IPS-18a (cell line): ENCODE measurements around the gene ACSF3.

Experiments used
- H3K27ac ChIP-seq: one replicate; pipeline ENCODE4 v1.5.1; 2013; ENCODE audit warnings: low read length
- H3K27me3 ChIP-seq: one replicate; pipeline ENCODE4 v1.6.1; 2013; ENCODE audit warnings: mild to moderate bottlenecking, low read length; ENCODE audit not compliant: control insufficient read depth, insufficient read depth
- H3K36me3 ChIP-seq: one replicate; pipeline ENCODE4 v1.6.1; 2013; ENCODE audit warnings: low read depth, low read length; ENCODE audit not compliant: control insufficient read depth
- H3K4me1 ChIP-seq: one replicate; pipeline ENCODE4 v1.6.1; 2013; ENCODE audit warnings: low read depth, low read length; ENCODE audit not compliant: control insufficient read depth
- H3K4me3 ChIP-seq: one replicate; pipeline ENCODE4 v1.5.1; 2013; ENCODE audit warnings: low read length
- H3K9ac ChIP-seq: one replicate; pipeline ENCODE4 v1.6.1; 2013; ENCODE audit warnings: mild to moderate bottlenecking, low read length, moderate library complexity
- H3K9me3 ChIP-seq: one replicate; pipeline ENCODE4 v1.6.1; 2013; ENCODE audit warnings: low read depth, low read length; ENCODE audit not compliant: control insufficient read depth

The ACSF3 gene

GRCh38 chr16:89118361-89119165, 24.9 kb downstream of the ACSF3 start:
- no peak overlapping the region for H3K9ac ChIP-seq
- peaks cover 37% of the 10 kb centered on the region for H3K36me3 ChIP-seq

DNA sequence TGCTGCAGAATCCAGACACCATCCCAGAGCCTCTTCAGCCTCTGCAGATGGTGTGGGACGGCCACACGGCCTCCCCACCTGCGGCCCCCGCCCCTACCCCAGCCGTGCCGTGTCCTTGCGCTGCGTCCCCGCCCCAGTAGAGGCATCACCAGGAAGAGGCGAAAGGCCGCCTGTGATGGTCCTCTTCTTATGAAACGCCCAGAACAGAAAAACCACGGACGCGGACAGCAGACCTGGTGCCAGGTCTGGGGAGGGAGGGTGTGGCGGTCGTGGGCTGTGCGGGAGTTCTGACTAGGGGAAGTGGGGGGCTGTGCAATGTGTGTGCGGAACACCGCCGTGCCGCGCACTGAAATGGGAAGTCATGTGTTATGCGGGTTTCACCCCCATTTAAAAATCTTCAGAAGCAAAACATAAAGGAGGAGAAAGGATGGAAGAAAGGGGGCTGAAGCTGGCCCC, 25.5 kb downstream of the ACSF3 start:
- Histone ChIP-seq H3K27ac (no peak overlapping the region), H3K9me3 (no peaks in the 10 kb centered on the region), H3K27me3 (no peaks in the 10 kb centered on the region), H3K36me3 (peaks cover 32% of the 10 kb centered on the region), H3K9ac (no peak overlapping the region), H3K4me3 (no peak overlapping the region), H3K4me1 (peaks cover 4% of the 10 kb centered on the region)

More at GRCh38 chr16:89118361-89119165, 24.9 kb downstream of the ACSF3 start:
- peaks cover 4% of the 10 kb centered on the region for H3K4me1 ChIP-seq
- no peaks in the 10 kb centered on the region for H3K27me3 ChIP-seq
- H3K27ac ChIP-seq: no peak overlapping the region
- H3K4me3 ChIP-seq: no peak overlapping the region
- H3K9me3 ChIP-seq: no peaks in the 10 kb centered on the region

DNA sequence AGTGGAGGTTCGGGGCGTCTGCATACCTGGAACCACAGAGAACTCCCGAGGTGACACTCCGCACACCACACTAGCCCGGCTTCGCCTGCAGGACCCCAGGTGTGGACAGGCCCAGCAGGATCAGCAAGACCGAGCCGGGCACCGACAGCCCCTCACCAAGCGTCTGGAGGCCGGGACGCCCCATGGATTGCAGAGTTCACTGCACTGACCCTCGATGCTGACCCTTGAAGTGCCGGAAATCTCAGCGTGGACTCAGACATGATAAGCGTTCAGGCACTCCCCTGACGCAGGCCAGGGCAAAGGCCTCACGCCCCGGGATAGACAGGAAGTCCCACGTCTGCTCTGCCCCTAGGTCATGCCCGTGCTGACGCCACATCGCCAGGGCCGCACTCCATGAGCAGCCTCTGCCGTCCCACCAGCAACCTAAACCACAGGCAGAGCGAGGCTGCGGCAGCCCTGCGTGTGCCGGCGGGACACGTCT, 26.0 kb downstream of the ACSF3 start:
- H3K27ac ChIP-seq: no peak overlapping the region
- peaks cover 27% of the 10 kb centered on the region for H3K36me3 ChIP-seq
- H3K9ac ChIP-seq: no peak overlapping the region
- H3K27me3 ChIP-seq: no peaks in the 10 kb centered on the region
- H3K9me3 ChIP-seq: no peaks in the 10 kb centered on the region
- H3K4me1 ChIP-seq: peaks cover 4% of the 10 kb centered on the region
- no peak overlapping the region for H3K4me3 ChIP-seq

GRCh38 chr16:89120281-89120680, 26.6 kb downstream of the ACSF3 start:
- Histone ChIP-seq H3K4me1 (peaks cover 4% of the 10 kb centered on the region), H3K9me3 (no peaks in the 10 kb centered on the region), H3K27ac (no peak overlapping the region), H3K4me3 (no peak overlapping the region), H3K9ac (no peak overlapping the region), H3K27me3 (no peaks in the 10 kb centered on the region), H3K36me3 (peaks cover 27% of the 10 kb centered on the region)

GRCh38 chr16:89120921-89121351, 27.3 kb downstream of the ACSF3 start:
- H3K4me3 ChIP-seq: no peak overlapping the region
- H3K27ac ChIP-seq: no peak overlapping the region
- H3K27me3 ChIP-seq: no peaks in the 10 kb centered on the region
- no peak overlapping the region for H3K9ac ChIP-seq
- peaks cover 25% of the 10 kb centered on the region for H3K36me3 ChIP-seq
- H3K9me3 ChIP-seq: no peaks in the 10 kb centered on the region
- peaks cover 4% of the 10 kb centered on the region for H3K4me1 ChIP-seq

DNA sequence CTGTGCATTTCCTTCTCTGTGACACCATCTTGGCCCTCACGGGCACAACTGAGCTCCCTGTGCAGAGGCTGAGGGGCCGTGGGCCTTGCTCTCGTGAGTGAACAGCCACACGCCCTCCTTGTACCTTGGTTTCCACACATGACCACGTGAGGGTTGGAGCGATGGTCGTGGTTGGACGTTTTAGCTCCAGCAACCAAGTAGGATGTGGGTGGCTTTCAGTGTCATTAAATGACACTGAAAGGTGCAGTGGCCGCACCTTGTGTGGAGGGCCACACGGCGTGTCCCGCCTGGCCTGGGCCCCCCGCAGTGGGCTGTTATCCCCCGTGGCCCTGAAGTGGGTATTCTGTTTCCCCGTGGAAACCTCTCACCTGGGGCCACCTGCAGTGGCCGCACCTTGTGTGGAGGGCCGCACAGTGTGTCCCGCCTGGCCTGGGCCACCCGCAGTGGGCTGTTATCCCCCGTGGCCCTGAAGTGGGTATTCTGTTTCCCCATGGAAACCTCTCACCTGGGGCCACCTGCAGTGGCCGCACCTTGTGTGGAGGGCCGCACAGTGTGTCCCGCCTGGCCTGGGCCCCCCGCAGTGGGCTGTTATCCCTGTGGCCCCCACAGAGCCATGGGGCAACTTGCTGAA, 28.2 kb downstream of the ACSF3 start:
- Histone ChIP-seq H3K4me1 (peaks cover 4% of the 10 kb centered on the region), H3K9me3 (no peaks in the 10 kb centered on the region), H3K36me3 (peaks cover 24% of the 10 kb centered on the region), H3K4me3 (no peak overlapping the region), H3K27ac (no peak overlapping the region), H3K9ac (no peak overlapping the region), H3K27me3 (no peaks in the 10 kb centered on the region)

GRCh38 chr16:89122322-89122851, 28.7 kb downstream of the ACSF3 start:
- Histone ChIP-seq H3K27ac (no peak overlapping the region), H3K4me3 (no peak overlapping the region), H3K9ac (no peak overlapping the region)

GRCh38 chr16:89123001-89123830, 29.6 kb downstream of the ACSF3 start:
- Histone ChIP-seq H3K9me3 (no peaks in the 10 kb centered on the region), H3K27me3 (no peaks in the 10 kb centered on the region), H3K27ac (no peak overlapping the region), H3K4me3 (no peak overlapping the region), H3K9ac (no peak overlapping the region), H3K36me3 (peaks cover 12% of the 10 kb centered on the region), H3K4me1 (peaks cover 1% of the 10 kb centered on the region)

More at GRCh38 chr16:89122322-89122851, 28.7 kb downstream of the ACSF3 start:
- H3K9me3 ChIP-seq: no peaks in the 10 kb centered on the region
- H3K4me1 ChIP-seq: peaks cover 4% of the 10 kb centered on the region
- peaks cover 19% of the 10 kb centered on the region for H3K36me3 ChIP-seq
- no peaks in the 10 kb centered on the region for H3K27me3 ChIP-seq

- H3K36me3 ChIP-seq: peaks cover 9% of the 10 kb centered on the region
- H3K27ac ChIP-seq: no peak overlapping the region
- H3K4me3 ChIP-seq: no peak overlapping the region
- no peaks in the 10 kb centered on the region for H3K9me3 ChIP-seq
- H3K27me3 ChIP-seq: no peaks in the 10 kb centered on the region
- H3K4me1 ChIP-seq: no peaks in the 10 kb centered on the region
- H3K9ac ChIP-seq: no peak overlapping the region
Measured at GRCh38 chr16:89123831-89124100, 30.1 kb downstream of the ACSF3 start.

GRCh38 chr16:89129378-89129777, 35.7 kb downstream of the ACSF3 start:
- Histone ChIP-seq H3K36me3 (peaks cover 4% of the 10 kb centered on the region), H3K9ac (no peak overlapping the region), H3K27me3 (no peaks in the 10 kb centered on the region), H3K4me1 (no peaks in the 10 kb centered on the region), H3K27ac (no peak overlapping the region), H3K4me3 (no peak overlapping the region), H3K9me3 (no peaks in the 10 kb centered on the region)

GRCh38 chr16:89130448-89130847, 36.8 kb downstream of the ACSF3 start:
- Histone ChIP-seq H3K9me3 (no peaks in the 10 kb centered on the region), H3K4me1 (no peaks in the 10 kb centered on the region), H3K36me3 (peaks cover 10% of the 10 kb centered on the region), H3K4me3 (no peak overlapping the region), H3K27ac (no peak overlapping the region), H3K9ac (no peak overlapping the region), H3K27me3 (no peaks in the 10 kb centered on the region)
